ENCODE data around the gene PDZD4. TPM values are rescaled to one million over a fixed set of nuclear protein-coding genes. Genes with fewer than 3 reads are reported as not detected.

PDZD4 gene
- total RNA-seq, result under 0.01 and 0.26 TPM in 2 replicates

GRCh38 chrX:153829799-153830639, at the start of gene PDZD4:
PDZD4 (minus strand) TSS chrX:153830544; CDS start chrX:153830298, 246 bp downstream.

GRCh38 chrX:153794018-153794896, 36.1 kb downstream of the PDZD4 start, which contains the start of the genes IDH3G and SSR4:
IDH3G (minus strand) TSS chrX:153794375; CDS start chrX:153794326, 49 bp downstream.
SSR4 (plus strand) TSS chrX:153794668; CDS start chrX:153794688, 20 bp downstream.

GRCh38 chrX:153780678-153781427, 49.5 kb downstream of the PDZD4 start, which contains the start of gene SRPK3:
SRPK3 (plus strand) TSS chrX:153781041; CDS start chrX:153781087, 46 bp downstream.

GRCh38 chrX:153763989-153764755, 66.2 kb downstream of the PDZD4 start, which contains the start of gene PLXNB3:
PLXNB3 (plus strand) TSS chrX:153764249; CDS start chrX:153765536, 1,287 bp downstream.

Other genes with a start within 250 kb of the PDZD4 start
- 20.7 and 31.1 TPM in 2 replicates for gene CCNQ, start 231.4 kb downstream of the PDZD4 start, total RNA-seq
- gene DUSP9, start 183.3 kb downstream of the PDZD4 start, total RNA-seq, result not detected in 2 replicates
- gene PNCK, start 156.7 kb downstream of the PDZD4 start, total RNA-seq, result 0.17 and 0.32 TPM in 2 replicates
- gene SLC6A8, start 142.6 kb downstream of the PDZD4 start, total RNA-seq, result 7.8 and 11.5 TPM in 2 replicates
- 116 and 155 TPM in 2 replicates for gene BCAP31, start 106.2 kb downstream of the PDZD4 start, total RNA-seq
- 11.7 and 13.8 TPM in 2 replicates for gene ABCD1, start 105.7 kb downstream of the PDZD4 start, total RNA-seq
- 0.77 and 0.95 TPM in 2 replicates for gene PLXNB3, start 66.3 kb downstream of the PDZD4 start, total RNA-seq
- 0.32 and 0.43 TPM in 2 replicates for gene SRPK3, start 49.5 kb downstream of the PDZD4 start, total RNA-seq
- 62.1 and 72.8 TPM in 2 replicates for gene IDH3G, start 36.2 kb downstream of the PDZD4 start, total RNA-seq
- 119 and 216 TPM in 2 replicates for gene SSR4, start 35.9 kb downstream of the PDZD4 start, total RNA-seq
- gene L1CAM, start 55.6 kb upstream of the PDZD4 start, total RNA-seq, result 0.09 and 0.32 TPM in 2 replicates
- gene AVPR2, start 74.1 kb upstream of the PDZD4 start, total RNA-seq, result not detected in 2 replicates
- 0.52 and 3.6 TPM in 2 replicates for gene ARHGAP4, start 95.7 kb upstream of the PDZD4 start, total RNA-seq
- 24.7 and 32.7 TPM in 2 replicates for gene NAA10, start 104.5 kb upstream of the PDZD4 start, total RNA-seq
- gene RENBP, start 114.1 kb upstream of the PDZD4 start, total RNA-seq, result 1.1 and 3.0 TPM in 2 replicates
- 7.9 and 8.0 TPM in 2 replicates for gene HCFC1, start 141.3 kb upstream of the PDZD4 start, total RNA-seq
- gene TMEM187, start 142.2 kb upstream of the PDZD4 start, total RNA-seq, result 6.6 and 6.8 TPM in 2 replicates
- gene IRAK1, start 189.4 kb upstream of the PDZD4 start, total RNA-seq, result 28.7 and 31.8 TPM in 2 replicates